GM18868 (cell line): Measurements from ENCODE around the gene CNKSR2.

Experiments
- ATAC-seq: cut with Tn5 transposase; IDR thresholded peaks from one replicate; pipeline ENCODE4 v1.9.1; 2021; ENCODE audit warnings: mild to moderate bottlenecking, moderate library complexity; ENCODE audit not compliant: unreplicated experiment

The CNKSR2 gene

DNA sequence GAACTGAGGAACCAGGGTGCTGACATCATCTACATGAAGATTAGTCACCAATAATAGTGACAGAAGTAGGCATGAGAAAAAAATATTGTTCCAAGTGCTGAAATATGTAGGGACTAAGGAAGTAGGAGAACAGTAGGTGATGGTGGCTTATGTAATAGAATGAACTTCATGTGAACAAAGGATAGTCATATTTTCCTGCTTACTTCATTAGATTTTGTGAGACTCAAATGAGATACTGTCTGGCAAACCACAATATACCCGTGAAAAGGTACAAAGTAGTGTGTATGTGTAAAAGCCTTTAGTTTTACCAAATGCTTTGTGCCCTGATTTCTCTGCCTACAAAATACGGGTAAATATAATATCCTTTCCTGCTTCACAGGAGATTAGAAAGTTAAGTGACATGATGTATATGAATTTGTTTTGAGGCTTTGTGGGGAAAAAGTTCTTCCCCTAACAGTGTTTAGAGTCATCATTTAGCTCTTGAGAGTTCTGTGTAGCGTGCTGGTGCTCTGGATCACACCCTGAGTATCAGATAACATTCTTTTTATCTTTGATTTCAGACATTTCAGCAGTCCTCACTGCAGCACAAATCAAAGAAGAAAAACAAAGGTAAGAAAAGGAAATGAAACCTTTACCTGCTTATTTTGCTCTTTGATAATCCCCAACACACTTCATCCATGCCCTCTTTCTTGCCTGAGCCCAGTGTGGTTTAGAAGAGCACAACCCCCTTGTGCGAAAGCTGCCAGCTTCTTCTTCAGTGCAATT is 216.0 kb downstream of the CNKSR2 start:
- ATAC-seq: no peak

DNA sequence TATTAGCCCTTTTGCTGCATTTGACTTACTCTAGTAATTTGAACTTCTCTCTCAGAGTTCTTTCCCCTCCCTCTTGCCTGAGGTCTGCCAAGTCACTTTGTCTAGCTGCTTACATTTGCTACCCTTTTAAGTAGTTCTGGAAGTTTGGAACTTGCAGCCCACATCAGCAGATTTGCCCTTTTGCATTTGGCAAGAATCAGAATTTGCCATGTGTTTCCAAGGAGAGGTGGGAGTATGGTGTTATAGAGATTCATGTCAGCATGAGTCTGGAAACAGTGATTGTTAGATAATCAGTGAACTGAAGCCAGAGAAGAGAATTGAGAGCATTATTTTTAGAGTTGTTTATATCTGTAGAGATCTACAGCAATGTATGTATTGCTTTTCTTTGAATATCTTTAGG is 231.8 kb downstream of the CNKSR2 start:
- no peak for ATAC-seq

- no peak for ATAC-seq
These were observed 235.9 kb downstream of the CNKSR2 start for GRCh38 chrX:21610168-21610567.

GRCh38 chrX:21612154-21612553 is 237.9 kb downstream of the CNKSR2 start:
- ATAC-seq: no peak

- no peak for ATAC-seq
These were observed 242.2 kb downstream of the CNKSR2 start for GRCh38 chrX:21616386-21616785.

DNA sequence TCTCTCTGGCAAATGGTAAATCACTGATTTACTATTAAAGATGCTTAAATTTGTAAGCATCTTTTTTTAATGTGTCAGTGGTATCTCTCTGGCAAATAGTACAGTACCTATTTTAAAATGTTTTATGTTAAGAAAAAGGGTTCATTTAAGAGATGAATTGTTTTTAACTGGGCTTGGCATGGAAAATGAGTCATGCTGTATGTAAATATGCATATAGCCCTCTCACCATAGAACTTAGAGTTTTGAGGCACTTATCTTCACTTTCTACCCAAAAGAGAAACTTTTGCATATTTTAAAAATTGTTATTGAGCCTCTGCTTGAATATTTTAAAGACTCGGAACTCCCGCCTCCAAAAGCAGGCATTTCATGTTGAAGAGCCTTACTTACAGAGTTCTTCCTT is 246.0 kb downstream of the CNKSR2 start:
- ATAC-seq: no peak

DNA sequence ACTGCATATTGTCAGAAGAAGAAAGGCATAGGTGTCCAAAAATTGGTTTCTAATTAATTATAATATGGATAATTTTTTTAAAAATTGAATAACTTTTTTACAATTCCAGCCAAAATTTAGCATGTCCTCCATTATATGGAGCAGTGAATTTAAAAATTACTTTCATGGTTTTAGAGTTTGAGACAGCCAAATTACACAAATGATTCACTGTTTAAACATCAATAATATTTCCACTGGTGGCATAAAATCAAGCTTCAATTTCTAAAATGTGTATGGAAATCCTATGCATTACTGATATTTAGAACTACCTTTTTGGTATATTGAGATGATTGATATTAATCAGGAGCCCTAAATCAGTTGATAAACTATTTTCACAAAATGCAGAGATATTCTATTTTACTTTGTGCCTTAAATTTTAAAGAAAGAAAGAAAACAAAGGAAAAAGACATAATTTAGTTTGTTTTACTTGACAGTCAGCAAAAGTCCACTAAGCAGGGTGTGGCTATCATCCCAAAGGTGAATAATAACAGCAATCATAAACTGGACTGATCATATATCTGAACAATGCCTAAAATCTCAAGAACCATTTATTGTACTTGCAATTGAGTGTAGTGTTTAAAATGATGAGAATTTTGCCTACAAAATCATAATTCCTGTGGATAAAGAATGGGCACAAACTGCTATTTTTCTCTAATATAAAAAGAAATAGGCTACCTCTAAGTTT is 249.7 kb downstream of the CNKSR2 start:
- ATAC-seq: no peak

DNA sequence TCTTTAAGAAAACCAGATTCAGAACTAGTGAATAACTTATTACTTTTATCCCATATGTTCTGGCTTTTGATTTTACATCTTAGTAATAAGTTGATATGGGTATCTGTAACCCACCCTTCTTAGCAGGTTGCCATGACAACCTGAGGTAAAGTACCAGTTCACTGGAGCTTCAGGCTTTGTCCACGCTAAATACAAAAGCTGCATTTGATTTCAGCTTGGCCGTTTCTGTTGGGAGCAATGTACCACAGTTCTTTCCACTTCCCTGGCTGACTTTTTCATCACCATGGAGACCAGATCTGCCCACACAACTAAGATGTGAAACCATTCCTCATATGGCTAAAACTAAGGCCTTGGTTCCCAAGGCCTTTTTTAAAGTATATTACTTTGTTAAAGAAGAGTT is 257.8 kb downstream of the CNKSR2 start:
- no peak for ATAC-seq

DNA sequence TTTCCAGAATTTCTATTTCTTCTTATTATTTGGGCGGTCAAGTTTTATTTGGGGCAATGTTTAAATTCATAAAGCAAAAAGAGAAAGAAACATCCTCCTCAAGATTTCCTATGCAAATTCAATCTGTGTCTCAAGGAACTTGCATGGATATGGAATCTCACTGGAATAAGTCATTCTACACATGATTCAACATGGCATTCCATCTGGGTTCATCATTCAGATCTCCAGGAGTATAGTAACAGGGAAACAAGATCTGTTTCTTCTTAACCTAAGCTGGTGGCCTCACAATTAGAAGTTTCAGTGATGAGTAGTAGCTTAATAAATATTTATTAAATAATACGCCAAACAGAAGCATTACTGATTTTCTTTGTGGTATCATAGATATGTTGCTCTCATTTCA is 264.1 kb downstream of the CNKSR2 start:
- no peak for ATAC-seq

GRCh38 chrX:21639775-21640174 is 265.6 kb downstream of the CNKSR2 start:
- no peak for ATAC-seq

- ATAC-seq: no peak
These were observed 271.2 kb downstream of the CNKSR2 start for GRCh38 chrX:21645431-21645830.

- no peak for ATAC-seq
These were observed 271.7 kb downstream of the CNKSR2 start for GRCh38 chrX:21645886-21646285.

GRCh38 chrX:21655901-21656586 is 281.8 kb downstream of the CNKSR2 start:
- no peak for ATAC-seq

DNA sequence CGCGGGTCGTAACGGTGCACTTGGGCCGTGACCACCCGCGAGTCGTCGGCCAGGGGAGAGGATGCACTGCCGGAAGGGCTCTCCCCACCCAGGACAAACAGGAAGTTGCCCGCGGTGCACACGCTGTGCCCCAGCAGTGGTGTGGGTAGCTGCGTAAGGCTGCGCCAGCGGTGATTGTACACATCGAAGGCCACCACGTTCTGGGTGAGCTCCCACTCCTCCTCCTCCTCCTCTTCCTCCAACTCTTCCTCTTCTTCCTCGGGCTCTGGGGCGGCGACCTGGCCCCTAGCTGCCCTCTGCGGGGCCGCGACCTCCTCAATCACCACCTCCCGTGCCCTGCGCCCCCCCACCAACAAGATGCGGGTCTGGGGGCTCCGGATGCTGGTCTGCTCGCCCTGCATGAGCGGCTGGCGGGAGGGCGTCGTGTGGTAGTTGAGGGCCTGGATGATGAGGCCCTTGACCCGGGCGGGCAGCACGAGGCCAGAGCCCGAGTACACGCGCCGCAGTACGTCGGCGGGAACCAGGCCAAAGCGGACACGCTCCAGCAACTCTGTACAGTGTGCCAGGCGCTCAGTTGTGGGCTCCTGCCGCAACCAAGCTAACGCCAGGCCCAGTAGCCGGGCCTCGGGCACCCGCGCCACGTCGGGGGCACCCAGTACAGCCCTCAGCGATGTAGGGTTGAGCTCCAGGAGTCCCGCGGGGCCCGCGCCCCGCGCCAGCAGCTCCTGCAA is 282.5 kb downstream of the CNKSR2 start:
- ATAC-seq: no peak

- no peak for ATAC-seq
These were observed 283.3 kb downstream of the CNKSR2 start for GRCh38 chrX:21657318-21658151.

DNA sequence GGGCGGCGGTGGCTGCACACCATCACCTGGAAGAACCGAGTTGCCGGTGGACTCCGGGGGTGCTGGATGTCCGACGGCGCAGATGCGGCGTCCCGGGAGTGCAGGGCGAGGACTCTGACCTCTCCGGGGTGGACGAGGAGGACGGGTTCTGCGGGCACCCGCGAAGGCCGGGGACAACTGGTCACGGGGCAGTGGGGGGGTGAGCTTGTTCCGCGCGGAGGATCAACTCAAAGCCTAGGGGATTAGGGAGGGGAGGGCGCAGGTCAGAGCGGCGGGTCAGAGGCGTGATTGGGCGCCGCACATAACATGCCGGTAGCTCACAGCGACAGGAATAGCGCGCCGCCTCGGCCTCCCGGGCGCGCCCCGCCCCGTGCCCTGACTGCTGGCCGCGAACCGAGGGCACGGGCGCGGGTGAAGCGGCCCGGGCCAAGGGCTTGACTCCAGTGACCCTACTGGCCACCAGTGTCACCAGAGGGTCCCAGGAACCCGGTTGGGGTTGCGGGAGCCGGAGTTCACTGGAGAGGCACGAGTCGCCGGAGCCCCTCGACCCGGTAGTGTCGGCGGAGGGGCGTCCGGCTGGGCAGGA is 284.0 kb downstream of the CNKSR2 start, which contains the start of gene KLHL34:
TSS of gene KLHL34 (minus strand) at position 179 of the 586 bp plus-strand sequence. CDS start 542 bp downstream, outside the sequence.
- ATAC-seq: no peak

DNA sequence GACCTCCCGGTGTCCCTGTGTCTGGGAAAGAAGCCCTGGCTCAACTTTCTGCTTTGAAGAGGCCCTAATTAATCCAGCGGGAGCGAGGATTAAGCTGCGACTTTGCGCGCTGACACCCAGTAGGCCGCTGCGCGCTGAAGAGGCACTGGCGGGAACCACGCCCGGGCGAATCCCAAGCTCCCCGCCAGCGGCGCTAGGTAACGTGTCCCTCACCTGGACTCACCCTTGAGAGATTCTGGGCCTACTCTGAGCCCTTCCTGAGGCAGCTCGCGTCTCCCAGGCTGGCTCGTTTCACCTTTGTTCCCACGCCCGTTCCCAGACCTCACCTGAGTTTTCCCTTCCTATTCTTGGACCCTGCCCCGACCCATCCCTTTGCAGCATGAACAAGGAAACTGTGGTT is 284.5 kb downstream of the CNKSR2 start:
- no peak for ATAC-seq

DNA sequence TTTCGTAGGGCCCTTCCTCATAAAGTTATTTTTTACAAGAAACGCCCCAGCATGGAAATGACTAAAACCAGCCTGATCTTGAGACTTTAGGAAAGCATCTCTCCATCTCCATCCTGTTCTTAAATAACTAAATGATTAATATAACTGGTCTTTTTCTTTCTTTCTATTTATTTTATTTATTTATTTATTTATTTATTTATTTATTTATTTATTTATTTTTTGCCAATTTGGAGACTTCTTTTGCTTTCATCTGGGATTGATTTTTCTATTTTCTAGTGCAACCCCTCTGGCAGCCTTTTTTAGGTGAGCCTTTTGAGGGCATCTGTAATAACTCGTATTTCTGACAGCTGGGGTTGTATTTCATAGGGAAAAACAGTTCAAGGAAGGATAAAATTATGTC is 285.1 kb downstream of the CNKSR2 start:
- ATAC-seq: no peak

GRCh38 chrX:21660156-21660555 is 285.9 kb downstream of the CNKSR2 start:
- ATAC-seq: no peak

GRCh38 chrX:21661316-21661715 is 287.1 kb downstream of the CNKSR2 start:
- no peak for ATAC-seq
